Activated CD4-positive, alpha-beta T cell treated with anti-CD3 and anti-CD28 coated beads for 48 hours (primary cell): ENCODE measurements around the gene MTA1.

Source experiments
- DNase-seq: peaks from one replicate; pipeline ENCODE4 v3.0.0-alpha.2; 2020

The MTA1 gene

GRCh38 chr14:105478398-105479251 lies 59.0 kb downstream of the MTA1 start:
- DNase-seq, result no peak

DNA sequence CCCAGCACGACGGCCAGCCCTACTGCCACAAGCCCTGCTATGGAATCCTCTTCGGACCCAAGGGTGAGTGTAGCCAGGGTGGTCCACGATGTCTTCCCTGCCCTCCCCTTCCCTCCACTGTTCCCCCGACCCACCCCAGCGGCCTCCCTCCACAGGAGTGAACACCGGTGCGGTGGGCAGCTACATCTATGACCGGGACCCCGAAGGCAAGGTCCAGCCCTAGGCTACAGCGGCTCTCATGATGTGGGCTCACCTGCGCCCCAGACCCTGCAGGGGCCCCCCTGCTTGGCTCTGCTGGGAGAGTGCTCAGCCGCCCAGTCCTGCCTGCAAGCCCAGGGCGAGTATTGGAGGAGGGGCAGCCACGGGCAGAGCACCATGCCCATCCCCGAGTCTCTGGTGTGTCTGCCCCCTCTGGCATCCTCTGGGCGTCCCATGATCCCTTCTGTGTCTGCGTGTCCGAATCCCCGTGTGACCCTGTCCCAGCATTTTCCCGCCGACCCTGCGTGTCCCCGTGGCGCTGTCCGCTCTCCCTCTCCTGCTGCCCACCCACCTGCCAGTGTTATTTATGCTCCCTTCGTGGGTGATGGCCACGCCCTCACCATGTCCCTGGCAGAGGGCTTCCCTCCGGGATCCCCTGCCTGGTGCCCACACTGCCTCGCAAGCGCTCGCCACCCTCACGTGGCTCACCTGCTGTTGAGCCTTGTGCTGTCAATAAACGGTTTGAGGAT lies 60.0 kb downstream of the MTA1 start:
- no peak for DNase-seq

DNA sequence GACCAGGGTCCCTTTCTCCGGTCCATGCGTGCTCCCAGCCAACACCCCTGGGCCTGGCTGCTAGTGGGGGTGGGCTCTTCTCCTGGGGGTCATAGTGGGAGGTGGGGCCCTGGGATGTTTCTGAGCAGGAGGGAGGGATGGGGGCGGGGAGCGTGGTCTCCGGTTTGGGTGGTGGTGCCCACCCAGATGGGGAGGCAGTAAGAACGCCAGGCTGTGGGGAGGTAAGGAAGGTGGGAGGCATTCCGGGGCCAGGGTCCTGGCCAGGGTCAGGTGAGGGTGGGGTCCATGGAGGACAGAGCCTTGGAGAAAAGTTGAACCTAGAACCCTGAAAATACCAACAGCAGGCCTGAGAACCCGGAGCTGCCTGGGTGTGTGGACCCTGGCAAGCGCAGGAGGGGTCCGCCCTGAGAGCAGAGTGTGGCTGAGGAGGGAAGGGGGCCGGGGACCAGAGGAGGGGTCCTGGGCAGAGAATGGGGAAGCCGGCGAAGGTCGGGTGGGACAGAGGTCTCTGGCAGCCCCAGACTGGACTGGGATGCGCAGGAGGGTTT lies 60.6 kb downstream of the MTA1 start:
- no peak for DNase-seq

- DNase-seq, result peak; percentile 93
These were observed 61.5 kb downstream of the MTA1 start for GRCh38 chr14:105480807-105481801.

DNA sequence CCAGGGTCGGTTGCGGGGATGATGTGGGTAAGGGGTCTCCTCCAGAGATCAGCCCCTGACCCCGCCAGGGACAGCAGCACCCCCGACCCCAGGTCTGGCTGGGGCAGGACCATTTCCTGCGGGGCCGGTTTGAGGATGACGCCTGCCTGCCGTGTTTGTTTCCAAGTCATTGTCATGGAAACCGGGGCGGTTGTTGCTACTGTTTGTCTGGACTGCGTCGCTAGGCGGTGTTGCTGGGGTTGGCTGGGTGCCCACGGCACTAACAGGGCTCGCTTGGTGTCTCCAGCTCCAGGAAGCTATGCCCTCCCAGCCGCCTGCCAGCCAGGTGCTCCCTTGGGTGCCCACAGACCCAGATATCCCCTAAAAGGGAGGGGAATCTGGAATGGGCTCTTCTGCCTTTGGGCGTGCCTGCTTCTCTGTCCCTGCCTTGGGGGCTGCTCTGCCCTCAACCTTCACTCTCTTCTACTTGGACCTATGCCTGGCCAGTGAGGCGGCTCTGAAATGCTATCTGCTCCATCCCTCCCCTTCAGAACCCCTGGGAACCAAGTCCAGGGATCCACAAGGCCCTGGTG lies 62.3 kb downstream of the MTA1 start:
- peak; percentile 94 for DNase-seq

GRCh38 chr14:105482486-105483110 lies 63.0 kb downstream of the MTA1 start:
- DNase-seq, result no peak

GRCh38 chr14:105483300-105484068 lies 63.9 kb downstream of the MTA1 start:
- DNase-seq, result no peak

DNA sequence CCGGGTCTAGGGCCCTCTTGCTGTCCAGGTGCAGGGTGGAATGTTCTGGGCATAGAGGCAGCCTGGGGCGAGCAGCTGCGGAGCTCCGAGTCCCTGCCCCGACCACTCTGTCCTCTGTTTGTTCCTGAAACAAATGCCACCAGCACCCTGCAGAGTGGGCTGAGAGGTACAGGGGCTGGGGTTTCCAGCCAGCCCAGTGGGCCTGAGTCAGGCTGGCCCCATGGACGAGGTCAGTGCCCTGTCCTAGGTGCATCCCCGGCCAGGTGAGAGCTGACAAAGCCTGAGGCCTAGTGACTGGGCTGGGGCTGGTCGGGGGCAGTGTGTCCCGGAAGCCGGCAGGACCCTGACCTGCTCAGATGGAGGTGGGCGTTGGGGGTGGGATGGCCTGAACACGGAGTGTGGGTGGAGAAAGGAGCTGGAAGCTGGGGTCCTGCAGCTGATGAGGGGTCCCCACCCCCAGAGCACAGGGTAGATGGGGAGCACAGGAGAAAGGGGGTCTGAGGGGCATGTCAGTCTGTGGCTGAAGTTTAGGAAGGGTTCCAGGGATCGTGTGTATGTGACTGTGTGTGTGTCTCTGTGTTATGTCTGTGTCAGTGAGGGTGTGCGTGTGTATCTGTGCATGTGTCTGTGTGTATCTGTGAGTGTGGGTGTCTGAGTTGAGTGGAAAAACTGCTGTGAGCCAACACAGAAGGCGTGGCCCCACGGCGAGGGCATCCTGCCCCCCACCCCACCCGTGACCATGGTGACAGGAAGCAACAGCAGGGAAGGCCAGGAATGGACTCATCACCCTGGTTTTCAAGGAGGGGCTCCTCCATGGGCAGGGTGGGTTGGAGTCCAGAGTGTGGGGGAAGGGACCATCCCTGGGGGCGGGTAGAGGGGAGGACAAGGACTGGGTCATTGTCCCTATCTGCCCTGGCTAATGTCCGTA lies 64.7 kb downstream of the MTA1 start:
- DNase-seq, result no peak

GRCh38 chr14:105484997-105485393 lies 65.4 kb downstream of the MTA1 start:
- DNase-seq, result no peak

- peak; percentile 65 for DNase-seq
These were observed 66.1 kb downstream of the MTA1 start for GRCh38 chr14:105485739-105486162.

- no peak for DNase-seq
These were observed 66.7 kb downstream of the MTA1 start, which contains the start of gene CRIP1 for GRCh38 chr14:105486163-105486973. Gene CRIP1 (plus strand): TSS chr14:105486886. CDS start chr14:105487260, 374 bp downstream.

GRCh38 chr14:105486974-105487448 lies 67.4 kb downstream of the MTA1 start:
- peak; percentile 54 for DNase-seq

- DNase-seq, result peak; percentile 63
These were observed 67.9 kb downstream of the MTA1 start for GRCh38 chr14:105487449-105487985.

GRCh38 chr14:105487986-105488777 lies 68.6 kb downstream of the MTA1 start:
- DNase-seq, result peak; percentile 45

- DNase-seq, result no peak
These were observed 69.3 kb downstream of the MTA1 start for GRCh38 chr14:105488781-105489541.

- DNase-seq, result peak; percentile 91
These were observed 70.1 kb downstream of the MTA1 start for GRCh38 chr14:105489542-105490266.
